H1 (cell line): ENCODE results near the gene SHISA9.

Experiments used
- CEBPB ChIP-seq: IDR thresholded peaks from 2 replicates; pipeline ENCODE4 v1.6.1; 2012; ENCODE audit warnings: low read depth, low read length
- EGR1 ChIP-seq: IDR thresholded peaks from 2 replicates; pipeline ENCODE4 v1.6.1; 2011; ENCODE audit warnings: low read depth, low read length, borderline replicate concordance
- EP300 ChIP-seq, 2 experiments: IDR thresholded peaks; 1 replicate in 1 of 2; 2 replicates in 1 of 2; pipeline ENCODE4 v1.6.1; 2011 to 2012; ENCODE audit warnings: low read depth in 2 of 2, low read length in 2 of 2, mild to moderate bottlenecking in 2 of 2, borderline replicate concordance in 1 of 2, inconsistent platforms in 1 of 2, moderate library complexity in 1 of 2
- EZH2 ChIP-seq: fragments of 200-600 bp; sonication (generic); IDR thresholded peaks from 2 replicates; pipeline ENCODE4 v1.7.1; 2012; ENCODE audit warnings: low read depth, mild to moderate bottlenecking, moderate library complexity, low read length, inconsistent platforms; ENCODE audit not compliant: severe bottlenecking
- POLR2A ChIP-seq, 2 experiments: IDR thresholded peaks; 1 replicate in 1 of 2; 2 replicates in 1 of 2; pipeline ENCODE4 v1.6.1; 2011; ENCODE audit warnings: low read depth in 2 of 2, low read length in 2 of 2, mild to moderate bottlenecking in 2 of 2; ENCODE audit errors: control extremely low read depth in 1 of 2
- RAD21 ChIP-seq, 2 experiments: IDR thresholded peaks in 1 of 2; conservative IDR thresholded peaks in 1 of 2; 2 replicates each; pipeline ENCODE4 v1.6.1; 2011; ENCODE audit warnings: low read depth in 2 of 2, low read length in 2 of 2, improper control_type of control experiment in 1 of 2, inconsistent platforms in 1 of 2, mild to moderate bottlenecking in 1 of 2, moderate library complexity in 1 of 2
- SP4 ChIP-seq: IDR thresholded peaks from 2 replicates; pipeline ENCODE4 v1.6.1; 2012; ENCODE audit warnings: low read length, inconsistent platforms
- YY1 ChIP-seq: IDR thresholded peaks from 2 replicates; pipeline ENCODE4 v1.6.1; 2011; ENCODE audit warnings: low read depth, mild to moderate bottlenecking, low read length
- ZNF274 ChIP-seq: IDR thresholded peaks from 2 replicates; pipeline ENCODE4 v1.7.0; 2012; ENCODE audit warnings: low read length, borderline replicate concordance; ENCODE audit errors: extremely low read depth
- TF ChIP-seq, protein P1 (sequence below), 3 experiments: IDR thresholded peaks; 1 replicate in 2 of 3; 2 replicates in 1 of 3; pipeline versions ENCODE4 v1.5.1 to v1.6.1; 2011; ENCODE audit warnings: low read length in 3 of 3, mild to moderate bottlenecking in 3 of 3, inconsistent platforms in 2 of 3, low read depth in 1 of 3, moderate library complexity in 1 of 3; ENCODE audit not compliant: insufficient read depth in 1 of 3; ENCODE audit errors: control extremely low read depth in 1 of 3
- TF ChIP-seq, protein P2 (sequence below): IDR thresholded peaks from 2 replicates; pipeline ENCODE4 v1.6.1; 2012; ENCODE audit warnings: low read length, inconsistent platforms

DNA sequence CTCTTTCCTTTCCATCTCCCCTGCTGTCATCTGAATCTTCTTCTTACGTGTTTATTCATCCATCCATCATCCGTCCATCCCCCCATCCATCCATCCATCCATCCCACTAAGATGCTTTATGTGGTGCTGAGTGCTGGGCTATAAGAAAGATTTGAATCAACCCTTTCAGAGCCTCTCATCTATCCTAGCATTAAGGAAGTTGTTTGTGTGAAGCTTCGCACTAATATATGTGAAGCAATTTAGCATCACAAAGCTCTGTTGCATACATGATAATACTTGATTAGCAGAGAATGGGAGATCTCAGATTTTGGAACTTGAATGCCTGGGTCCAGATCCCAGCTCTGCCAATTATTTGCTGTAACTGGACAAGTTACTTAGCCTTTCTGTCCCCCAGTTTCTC, 255.7 kb downstream of the SHISA9 start:
- TF ChIP-seq POLR2A (IDR thresholded peaks at IDR 0.05; ENCODE audit: control extremely low read depth in 1 of 2, low read depth in 2 of 2, low read length in 2 of 2) (no peak), EZH2 (no peak), YY1 (no peak), CEBPB (no peak), EP300 (IDR thresholded peaks at IDR 0.05; ENCODE audit: borderline replicate concordance in 1 of 2, low read depth in 2 of 2, low read length in 2 of 2) (no peak), SP4 (no peak), EGR1 (no peak), RAD21 (IDR thresholded peaks at IDR 0.05 in 1 of 2, conservative IDR thresholded peaks at IDR 0.05 in 1 of 2; ENCODE audit: low read depth in 2 of 2, low read length in 2 of 2) (no peak), ZNF274 (no peak)
- TF ChIP-seq, protein P1, sequence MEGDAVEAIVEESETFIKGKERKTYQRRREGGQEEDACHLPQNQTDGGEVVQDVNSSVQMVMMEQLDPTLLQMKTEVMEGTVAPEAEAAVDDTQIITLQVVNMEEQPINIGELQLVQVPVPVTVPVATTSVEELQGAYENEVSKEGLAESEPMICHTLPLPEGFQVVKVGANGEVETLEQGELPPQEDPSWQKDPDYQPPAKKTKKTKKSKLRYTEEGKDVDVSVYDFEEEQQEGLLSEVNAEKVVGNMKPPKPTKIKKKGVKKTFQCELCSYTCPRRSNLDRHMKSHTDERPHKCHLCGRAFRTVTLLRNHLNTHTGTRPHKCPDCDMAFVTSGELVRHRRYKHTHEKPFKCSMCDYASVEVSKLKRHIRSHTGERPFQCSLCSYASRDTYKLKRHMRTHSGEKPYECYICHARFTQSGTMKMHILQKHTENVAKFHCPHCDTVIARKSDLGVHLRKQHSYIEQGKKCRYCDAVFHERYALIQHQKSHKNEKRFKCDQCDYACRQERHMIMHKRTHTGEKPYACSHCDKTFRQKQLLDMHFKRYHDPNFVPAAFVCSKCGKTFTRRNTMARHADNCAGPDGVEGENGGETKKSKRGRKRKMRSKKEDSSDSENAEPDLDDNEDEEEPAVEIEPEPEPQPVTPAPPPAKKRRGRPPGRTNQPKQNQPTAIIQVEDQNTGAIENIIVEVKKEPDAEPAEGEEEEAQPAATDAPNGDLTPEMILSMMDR (IDR thresholded peaks at IDR 0.05; ENCODE audit: control extremely low read depth in 1 of 3, insufficient read depth in 1 of 3, low read depth in 1 of 3, low read length in 3 of 3), result no peak
- TF ChIP-seq, protein P2, sequence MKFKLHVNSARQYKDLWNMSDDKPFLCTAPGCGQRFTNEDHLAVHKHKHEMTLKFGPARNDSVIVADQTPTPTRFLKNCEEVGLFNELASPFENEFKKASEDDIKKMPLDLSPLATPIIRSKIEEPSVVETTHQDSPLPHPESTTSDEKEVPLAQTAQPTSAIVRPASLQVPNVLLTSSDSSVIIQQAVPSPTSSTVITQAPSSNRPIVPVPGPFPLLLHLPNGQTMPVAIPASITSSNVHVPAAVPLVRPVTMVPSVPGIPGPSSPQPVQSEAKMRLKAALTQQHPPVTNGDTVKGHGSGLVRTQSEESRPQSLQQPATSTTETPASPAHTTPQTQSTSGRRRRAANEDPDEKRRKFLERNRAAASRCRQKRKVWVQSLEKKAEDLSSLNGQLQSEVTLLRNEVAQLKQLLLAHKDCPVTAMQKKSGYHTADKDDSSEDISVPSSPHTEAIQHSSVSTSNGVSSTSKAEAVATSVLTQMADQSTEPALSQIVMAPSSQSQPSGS, result no peak
